Measurements from ENCODE around the gene MALRD1.

GRCh38 chr10:19638182-19638895 lies 589.7 kb downstream of the MALRD1 start:
- no peak for TF ChIP-seq CTCF (IDR thresholded peaks at IDR 0.05)
- TF ChIP-seq EP300 (IDR thresholded peaks at IDR 0.05; ENCODE audit: low read depth): no peak
- no peak for TF ChIP-seq POLR2A (IDR thresholded peaks at IDR 0.05)
